Caco-2 (cell line): ENCODE results near the gene UBE2J2. TPM values are rescaled to one million over a fixed set of nuclear protein-coding genes. Genes with fewer than 3 reads are reported as not detected.
A peak's percentile ranks its signal among the peaks of the same experiment; 100 is the strongest.

Source experiments
- BruUV-seq: library from RNA; stranded (reverse); fragments of 400-500 nt; replicated peaks from 2 replicates; lab custom pipeline; 2021; lab: Mats Ljungman, UMichigan
- CTCF ChIA-PET: fragments of 300-600 bp; sonication (Branson Sonifier 250); formaldehyde crosslinking; loops from one replicate; lab custom pipeline; 2022; ENCODE audit warnings: antibody characterized with exemption; lab: Charles Lee
- POLR2A ChIA-PET: fragments of 300-600 bp; sonication (Branson Sonifier 250); formaldehyde crosslinking; loops from one replicate; lab custom pipeline; 2022; ENCODE audit warnings: antibody characterized with exemption; lab: Charles Lee
- DNase-seq, 2 experiments: peaks; one replicate each; pipeline versions ENCODE4 v3.0.0 to v3.0.0-alpha.2; 2020 to 2022
- H3K27me3 ChIP-seq: replicated peaks from 2 replicates; pipeline ENCODE4 v1.6.0; 2011; ENCODE audit warnings: low read length; ENCODE audit not compliant: control insufficient read depth, insufficient read depth
- H3K36me3 ChIP-seq: 2 replicates; pipeline ENCODE4 v1.5.1; 2011; ENCODE audit warnings: low read length; ENCODE audit not compliant: control insufficient read depth, insufficient read depth
- H3K4me1 ChIP-seq: fragments of 250-450 bp; sonication (Bioruptor Pico); 2 replicates; pipeline ENCODE4 v1.5.1; 2020; ENCODE audit warnings: mild to moderate bottlenecking
- H3K4me3 ChIP-seq: 2 replicates; pipeline ENCODE4 v1.5.1; 2011; ENCODE audit warnings: low read depth, mild to moderate bottlenecking, control low read depth, low read length
- H3K9me3 ChIP-seq: fragments of 250-450 bp; sonication (Bioruptor Pico); 2 replicates; pipeline ENCODE4 v1.5.1; 2020; ENCODE audit warnings: mild to moderate bottlenecking, moderate library complexity
- H3K27ac Mint-ChIP-seq: one replicate; pipeline ENCODE4 v1.8.0; 2022; ENCODE audit warnings: mixed read lengths; ENCODE audit not compliant: unreplicated experiment
- H3K27me3 Mint-ChIP-seq: one replicate; pipeline ENCODE4 v1.8.0; 2022; ENCODE audit warnings: mixed read lengths; ENCODE audit not compliant: insufficient read depth, unreplicated experiment
- H3K36me3 Mint-ChIP-seq: one replicate; pipeline ENCODE4 v1.8.0; 2022; ENCODE audit warnings: mild to moderate bottlenecking, mixed read lengths; ENCODE audit not compliant: insufficient read depth, unreplicated experiment
- H3K4me1 Mint-ChIP-seq: one replicate; pipeline ENCODE4 v1.8.0; 2022; ENCODE audit warnings: low read depth, mixed read lengths; ENCODE audit not compliant: unreplicated experiment
- H3K4me3 Mint-ChIP-seq: one replicate; pipeline ENCODE4 v1.8.0; 2022; ENCODE audit warnings: mild to moderate bottlenecking, moderate library complexity, mixed read lengths; ENCODE audit not compliant: unreplicated experiment
- H3K9me3 Mint-ChIP-seq: one replicate; pipeline ENCODE4 v1.8.0; 2022; ENCODE audit warnings: mixed read lengths; ENCODE audit not compliant: unreplicated experiment
- intact Hi-C: fragments of 100-400 bp; cut with micrococcal nuclease; formaldehyde crosslinking; loops from one replicate; pipeline ENCODE4 v1.10.0; 2022; ENCODE audit not compliant: unreplicated experiment
- total RNA-seq: library from RNA; stranded (reverse); gene quantifications from 2 replicates; pipeline ENCODE4 v1.2.3, GENCODE V29; 2022
- TF ChIP-seq, protein P1 (sequence below), 2 experiments: fragments of 200-600 bp in 1 of 2; IDR thresholded peaks; 1 replicate in 1 of 2; 2 replicates in 1 of 2; pipeline versions ENCODE4 v1.5.1 to v1.8.0; 2011 to 2022; ENCODE audit warnings: antibody characterized with exemption in 1 of 2, control low read depth in 1 of 2, inconsistent platforms in 1 of 2, low read depth in 1 of 2, low read length in 1 of 2, mild to moderate bottlenecking in 1 of 2, moderate library complexity in 1 of 2; ENCODE audit not compliant: insufficient read depth in 1 of 2, severe bottlenecking in 1 of 2, unreplicated experiment in 1 of 2

The UBE2J2 gene
- total RNA-seq, 1 experiment from 2014 or later = 57.2 TPM

GRCh38 chr1:1231400-1232207, 42.0 kb downstream of the UBE2J2 start, which contains the start of gene SDF4:
Gene SDF4, minus strand, starts transcription at chr1:1232001. Its CDS starts 3,229 bp downstream, at chr1:1228772.
- no peaks in the 10 kb centered on the region for H3K27me3 ChIP-seq
- no TSS peak for BruUV-seq
- Mint-ChIP-seq H3K9me3 (no peaks in the 10 kb centered on the region), H3K27me3 (no peaks in the 10 kb centered on the region), H3K4me1 (peaks cover 6% of the 10 kb centered on the region), H3K36me3 (peaks cover 37% of the 10 kb centered on the region), H3K4me3 (peak within 1 kb of the TSS; percentile 85), H3K27ac (peak within 1 kb of the TSS; percentile 83)
- H3K4me3 ChIP-seq = peak within 1 kb of the TSS; percentile 70
- H3K4me1 ChIP-seq = peaks cover 9% of the 10 kb centered on the region
- no peaks in the 10 kb centered on the region for H3K9me3 ChIP-seq
- ChIA-PET POLR2A (interaction anchor here (0.5 to 0.9 kb wide), 5 partner anchors 30 to 106 kb away, joined by 3 to 7 read pairs (median 6); partner anchors contain the start of gene UBE2J2), CTCF (interaction anchor here (0.6 to 1.2 kb wide), 5 partner anchors 67 to 274 kb away, joined by 3 to 8 read pairs (median 3); no protein-coding TSS in a partner anchor)
- H3K36me3 ChIP-seq = peaks cover 2% of the 10 kb centered on the region; the same call in 1 of the 2 replicates
- DNase-seq = peak; percentile 93 to 94
- TF ChIP-seq, protein P1, sequence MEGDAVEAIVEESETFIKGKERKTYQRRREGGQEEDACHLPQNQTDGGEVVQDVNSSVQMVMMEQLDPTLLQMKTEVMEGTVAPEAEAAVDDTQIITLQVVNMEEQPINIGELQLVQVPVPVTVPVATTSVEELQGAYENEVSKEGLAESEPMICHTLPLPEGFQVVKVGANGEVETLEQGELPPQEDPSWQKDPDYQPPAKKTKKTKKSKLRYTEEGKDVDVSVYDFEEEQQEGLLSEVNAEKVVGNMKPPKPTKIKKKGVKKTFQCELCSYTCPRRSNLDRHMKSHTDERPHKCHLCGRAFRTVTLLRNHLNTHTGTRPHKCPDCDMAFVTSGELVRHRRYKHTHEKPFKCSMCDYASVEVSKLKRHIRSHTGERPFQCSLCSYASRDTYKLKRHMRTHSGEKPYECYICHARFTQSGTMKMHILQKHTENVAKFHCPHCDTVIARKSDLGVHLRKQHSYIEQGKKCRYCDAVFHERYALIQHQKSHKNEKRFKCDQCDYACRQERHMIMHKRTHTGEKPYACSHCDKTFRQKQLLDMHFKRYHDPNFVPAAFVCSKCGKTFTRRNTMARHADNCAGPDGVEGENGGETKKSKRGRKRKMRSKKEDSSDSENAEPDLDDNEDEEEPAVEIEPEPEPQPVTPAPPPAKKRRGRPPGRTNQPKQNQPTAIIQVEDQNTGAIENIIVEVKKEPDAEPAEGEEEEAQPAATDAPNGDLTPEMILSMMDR (IDR thresholded peaks at IDR 0.05; ENCODE audit: insufficient read depth in 1 of 2, low read depth in 1 of 2, low read length in 1 of 2, severe bottlenecking in 1 of 2, unreplicated experiment in 1 of 2) = no peak
- intact Hi-C loops = loop anchor here (2.0 kb wide), 2 partner anchors 69 to 109 kb away; no protein-coding TSS in a partner anchor

- intact Hi-C loops = loop anchor here (2.0 kb wide), 2 partner anchors 68 to 108 kb away; no protein-coding TSS in a partner anchor
- peak in 1 of 2 experiments; percentile 46 for DNase-seq
- H3K27ac Mint-ChIP-seq = peak overlapping the region; percentile 83
- peak overlapping the region; percentile 70 for H3K4me3 ChIP-seq
- no peaks in the 10 kb centered on the region for H3K9me3 ChIP-seq
- H3K4me1 ChIP-seq = peaks cover 8% of the 10 kb centered on the region
- TSS peak; percentile 86 for BruUV-seq
- ChIA-PET CTCF (interaction anchor here (0.6 to 1.2 kb wide), 5 partner anchors 66 to 275 kb away, joined by 3 to 8 read pairs (median 3); no protein-coding TSS in a partner anchor), POLR2A (interaction anchor here (0.5 to 0.9 kb wide), 4 partner anchors 43 to 106 kb away, joined by 4 to 7 read pairs (median 6); partner anchors contain the start of gene UBE2J2)
- H3K36me3 ChIP-seq = peaks cover 2% of the 10 kb centered on the region; the same call in 1 of the 2 replicates
- H3K4me1 Mint-ChIP-seq = peaks cover 6% of the 10 kb centered on the region
- peaks cover 39% of the 10 kb centered on the region for H3K36me3 Mint-ChIP-seq
- TF ChIP-seq, protein P1 (IDR thresholded peaks at IDR 0.05; ENCODE audit: insufficient read depth in 1 of 2, low read depth in 1 of 2, low read length in 1 of 2, severe bottlenecking in 1 of 2, unreplicated experiment in 1 of 2) = peak in 1 of 2 experiments; percentile 42
- H3K27me3 ChIP-seq = no peaks in the 10 kb centered on the region
- H3K4me3 Mint-ChIP-seq = peak overlapping the region; percentile 85
- H3K27me3 Mint-ChIP-seq = no peaks in the 10 kb centered on the region
- no peaks in the 10 kb centered on the region for H3K9me3 Mint-ChIP-seq
These were observed 42.8 kb downstream of the UBE2J2 start for GRCh38 chr1:1230656-1231399.
